IMR-90 (cell line): ENCODE data around the gene BDNF. TPM values are rescaled to one million over a fixed set of nuclear protein-coding genes. Genes with fewer than 3 reads are reported as not detected.

Experiments used
- ATAC-seq: fragments of 200-7000 bp; cut with Tn5 transposase; 2 replicates; pipeline ENCODE4 v1.9.1; 2020; ENCODE audit warnings: low read depth, mild to moderate bottlenecking, moderate library complexity
- BruUV-seq: library from RNA; stranded (reverse); fragments of 400-500 nt; replicated peaks from 2 replicates; lab custom pipeline; 2021; lab: Mats Ljungman, UMichigan
- CTCF ChIA-PET: fragments of 300-600 bp; formaldehyde crosslinking; extraction: SDS; loops from one replicate; lab custom pipeline; 2021; ENCODE audit warnings: antibody characterized with exemption; lab: Yijun Ruan, JAX
- POLR2A ChIA-PET: fragments of 300-600 bp; sonication (Branson Sonifier 250); formaldehyde crosslinking; loops from one replicate; lab custom pipeline; 2022; ENCODE audit warnings: antibody characterized with exemption; ENCODE audit not compliant: unreplicated experiment; lab: Charles Lee
- DNase-seq: peaks from one replicate; pipeline ENCODE4 v3.0.0; 2013
- H2AFZ ChIP-seq: replicated peaks from 2 replicates; pipeline ENCODE3; 2013; ENCODE audit warnings: low read length, mild to moderate bottlenecking; ENCODE audit not compliant: poor library complexity
- H2AK5ac ChIP-seq: 2 replicates; pipeline ENCODE4 v1.6.1; 2013; ENCODE audit warnings: low read depth, low read length, inconsistent platforms
- H2AK9ac ChIP-seq: replicated peaks from 2 replicates; pipeline ENCODE3; 2013; ENCODE audit warnings: mild to moderate bottlenecking, low read depth, low read length, moderate library complexity; ENCODE audit not compliant: poor library complexity
- H2BK120ac ChIP-seq: 2 replicates; pipeline ENCODE4 v1.6.1; 2013; ENCODE audit warnings: low read depth, low read length, inconsistent platforms
- H2BK15ac ChIP-seq: 3 replicates; pipeline ENCODE4 v1.6.1; 2013; ENCODE audit warnings: low read depth, low read length, inconsistent platforms
- H2BK20ac ChIP-seq: 2 replicates; pipeline ENCODE4 v1.6.1; 2013; ENCODE audit warnings: low read depth, mild to moderate bottlenecking, inconsistent platforms, low read length, moderate library complexity
- H2BK5ac ChIP-seq: 2 replicates; pipeline ENCODE4 v1.6.1; 2013; ENCODE audit warnings: mild to moderate bottlenecking, low read depth, low read length, inconsistent platforms; ENCODE audit not compliant: poor library complexity, severe bottlenecking
- H3K14ac ChIP-seq: replicated peaks from 2 replicates; pipeline ENCODE4 v1.6.1; 2013; ENCODE audit warnings: low read depth, low read length, inconsistent platforms
- H3K18ac ChIP-seq: 2 replicates; pipeline ENCODE4 v1.6.1; 2013; ENCODE audit warnings: low read depth, low read length, control low read depth
- H3K23ac ChIP-seq: 2 replicates; pipeline ENCODE4 v1.6.1; 2013; ENCODE audit warnings: low read depth, low read length, inconsistent platforms
- H3K27ac ChIP-seq: 2 replicates; pipeline ENCODE4 v1.5.1; 2013; ENCODE audit warnings: mild to moderate bottlenecking, control low read depth, low read length; ENCODE audit not compliant: insufficient read depth
- H3K27me3 ChIP-seq: 2 replicates; pipeline ENCODE4 v1.6.1; 2013; ENCODE audit warnings: low read length; ENCODE audit not compliant: control insufficient read depth, insufficient read depth
- H3K36me3 ChIP-seq: 2 replicates; pipeline ENCODE4 v1.6.1; 2013; ENCODE audit warnings: low read length, mixed read lengths; ENCODE audit not compliant: control insufficient read depth, insufficient read depth
- H3K4ac ChIP-seq: 2 replicates; pipeline ENCODE4 v1.6.1; 2013; ENCODE audit warnings: low read depth, low read length, inconsistent platforms
- H3K4me1 ChIP-seq: 2 replicates; pipeline ENCODE4 v1.6.1; 2013; ENCODE audit warnings: low read length, mixed read lengths; ENCODE audit not compliant: control insufficient read depth, insufficient read depth
- H3K4me2 ChIP-seq: 2 replicates; pipeline ENCODE4 v1.6.1; 2013; ENCODE audit warnings: low read depth, mild to moderate bottlenecking, control low read depth, low read length, moderate library complexity
- H3K4me3 ChIP-seq: 2 replicates; pipeline ENCODE4 v1.5.1; 2013; ENCODE audit warnings: low read depth, mild to moderate bottlenecking, control low read depth, low read length, moderate library complexity; ENCODE audit not compliant: insufficient read depth
- H3K56ac ChIP-seq: 2 replicates; pipeline ENCODE4 v1.6.1; 2013; ENCODE audit warnings: low read length, inconsistent platforms; ENCODE audit not compliant: insufficient read depth; ENCODE audit errors: extremely low read depth
- H3K79me1 ChIP-seq, 2 experiments: 2 replicates each; pipeline ENCODE4 v1.6.1; 2013; ENCODE audit warnings: low read length in 2 of 2, inconsistent platforms in 1 of 2, low read depth in 1 of 2
- H3K9ac ChIP-seq: 2 replicates; pipeline ENCODE4 v1.6.1; 2013; ENCODE audit warnings: low read depth, low read length, control low read depth
- H3K9me1 ChIP-seq: 2 replicates; pipeline ENCODE4 v1.6.1; 2013; ENCODE audit warnings: low read length, inconsistent platforms; ENCODE audit not compliant: insufficient read depth
- H3K9me3 ChIP-seq: 2 replicates; pipeline ENCODE4 v1.6.1; 2013; ENCODE audit warnings: low read length; ENCODE audit not compliant: control insufficient read depth, insufficient read depth
- H4K20me1 ChIP-seq: 2 replicates; pipeline ENCODE4 v1.6.1; 2013; ENCODE audit warnings: low read length, inconsistent platforms; ENCODE audit not compliant: insufficient read depth
- H4K5ac ChIP-seq: 2 replicates; pipeline ENCODE4 v1.6.1; 2013; ENCODE audit warnings: mild to moderate bottlenecking, low read depth, low read length, control low read depth
- H4K8ac ChIP-seq, 2 experiments: 2 replicates each; pipeline ENCODE4 v1.6.1; 2013; ENCODE audit warnings: low read depth in 2 of 2, low read length in 2 of 2, control low read depth in 1 of 2, inconsistent platforms in 1 of 2
- H4K91ac ChIP-seq: 2 replicates; pipeline ENCODE4 v1.6.1; 2013; ENCODE audit warnings: low read depth, low read length, inconsistent platforms; ENCODE audit not compliant: insufficient read depth
- BHLHE40 ChIP-seq: fragments of 150-350 bp; IDR thresholded peaks from 2 replicates; pipeline ENCODE4 v1.6.1; 2016; ENCODE audit warnings: mild to moderate bottlenecking, low read depth, low read length
- CEBPB ChIP-seq: IDR thresholded peaks from 2 replicates; pipeline ENCODE4 v1.6.1; 2012; ENCODE audit warnings: low read depth, low read length, improper control_type of control experiment
- CHD1 ChIP-seq: IDR thresholded peaks from 2 replicates; pipeline ENCODE4 v1.6.1; 2012; ENCODE audit warnings: low read depth, low read length, improper control_type of control experiment
- CTCF ChIP-seq: conservative IDR thresholded peaks from 2 replicates; pipeline ENCODE4 v1.5.1; 2012; ENCODE audit warnings: mild to moderate bottlenecking, low read depth, low read length, improper control_type of control experiment
- FOS ChIP-seq: fragments of 150-350 bp; IDR thresholded peaks from 2 replicates; pipeline ENCODE4 v1.6.1; 2016; ENCODE audit warnings: low read depth, low read length
- MAFK ChIP-seq: IDR thresholded peaks from 2 replicates; pipeline ENCODE4 v1.6.1; 2012; ENCODE audit warnings: low read depth, low read length, improper control_type of control experiment
- MAZ ChIP-seq: IDR thresholded peaks from 2 replicates; pipeline ENCODE4 v1.6.1; 2012; ENCODE audit warnings: low read depth, mild to moderate bottlenecking, low read length, improper control_type of control experiment, moderate library complexity, borderline replicate concordance
- MXI1 ChIP-seq: IDR thresholded peaks from 2 replicates; pipeline ENCODE4 v1.6.1; 2012; ENCODE audit warnings: low read depth, mild to moderate bottlenecking, low read length, moderate library complexity, borderline replicate concordance
- NFE2L2 ChIP-seq: fragments of 150-350 bp; IDR thresholded peaks from 2 replicates; pipeline ENCODE4 v1.6.1; 2016; ENCODE audit warnings: low read depth, mild to moderate bottlenecking, low read length
- POLR2A ChIP-seq: IDR thresholded peaks from 2 replicates; pipeline ENCODE4 v1.6.1; 2012; ENCODE audit warnings: mild to moderate bottlenecking, low read depth, low read length
- RAD21 ChIP-seq: IDR thresholded peaks from 2 replicates; pipeline ENCODE4 v1.6.1; 2012; ENCODE audit warnings: low read length, improper control_type of control experiment
- RCOR1 ChIP-seq: IDR thresholded peaks from 2 replicates; pipeline ENCODE4 v1.6.1; 2012; ENCODE audit warnings: mild to moderate bottlenecking, low read length, improper control_type of control experiment; ENCODE audit not compliant: insufficient replicate concordance
- RFX5 ChIP-seq: IDR thresholded peaks from 2 replicates; pipeline ENCODE4 v1.8.0; 2012; ENCODE audit warnings: low read depth, mild to moderate bottlenecking, low read length, moderate library complexity
- SMC3 ChIP-seq: fragments of 150-350 bp; IDR thresholded peaks from 2 replicates; pipeline ENCODE4 v1.6.1; 2016; ENCODE audit warnings: low read depth, mild to moderate bottlenecking, antibody characterized with exemption, low read length, moderate library complexity
- USF2 ChIP-seq: fragments of 150-350 bp; IDR thresholded peaks from 2 replicates; pipeline ENCODE4 v1.6.1; 2017; ENCODE audit warnings: mild to moderate bottlenecking, antibody characterized with exemption, low read length, low read depth
- WGBS, 2 experiments: methylation state at CpG; one replicate each; pipeline versions ENCODE4 v1.1.5 to v1.1.7; 2013; ENCODE audit warnings: missing lambda C conversion rate in 2 of 2; ENCODE audit not compliant: insufficient read length in 1 of 2; ENCODE audit errors: extremely low coverage in 2 of 2; 5-methylcytosine and 5-hydroxymethylcytosine counted together
- dilution Hi-C: fragments of 300-500 bp; cut with HindIII; formaldehyde crosslinking; loops from one replicate; pipeline ENCODE4 v1.14.3; 2018; ENCODE audit warnings: low sequenced_read_pairs; ENCODE audit not compliant: unreplicated experiment
- in situ Hi-C: fragments of 300-500 bp; cut with MboI; formaldehyde crosslinking; loops from 3 replicates; pipeline ENCODE4 v1.14.3; 2019; ENCODE audit warnings: low sequenced_read_pairs, inconsistent platforms, mixed read lengths
- intact Hi-C: fragments of 100-400 bp; cut with micrococcal nuclease; formaldehyde crosslinking; loops from 2 replicates; pipeline ENCODE4 v1.10.0; 2022
- polyA plus RNA-seq, 3 experiments: library from polyadenylated mRNA; depleted of rRNA; stranded (reverse); fragments of >200 nt; gene quantifications; 2 replicates each; pipeline ENCODE4 v1.2.3, GENCODE V29; 2012; ENCODE audit warnings: low replicate concordance in 1 of 3
- total RNA-seq: library from RNA; depleted of rRNA; stranded (reverse); fragments of >200 nt; gene quantifications from 2 replicates; pipeline ENCODE4 v1.2.3, GENCODE V29; 2012
- TF ChIP-seq, protein P1 (sequence below): fragments of 150-350 bp; IDR thresholded peaks from 2 replicates; pipeline ENCODE4 v1.6.1; 2016; ENCODE audit warnings: low read depth, mild to moderate bottlenecking, low read length, moderate library complexity, borderline replicate concordance

Gene BDNF
- total and polyA plus RNA-seq, 2 of the 4 experiments (the other 2 are of a cell fraction), result 94.8 to 152 TPM

DNA sequence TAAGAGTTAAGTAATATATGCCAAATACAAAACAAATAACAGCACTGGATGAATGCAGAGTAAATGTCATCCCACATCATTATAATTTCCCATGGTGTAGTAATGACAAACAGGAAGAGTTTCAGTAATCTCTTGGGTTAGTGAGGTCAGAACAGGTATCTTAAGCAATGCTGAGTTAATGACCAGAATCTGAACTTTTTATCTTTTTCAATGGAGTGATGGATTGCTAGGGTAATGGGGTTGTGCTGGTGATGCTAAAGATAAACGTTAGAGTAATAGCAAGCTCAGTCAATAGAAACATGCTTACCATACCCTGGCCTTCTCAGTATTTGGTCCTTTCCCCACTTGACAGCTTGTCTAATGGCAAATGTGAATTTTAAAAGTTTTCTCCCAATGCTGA is 11.5 kb upstream of the BDNF start:
- Histone ChIP-seq H3K4me1 (peaks cover 1% of the 10 kb centered on the region; the same call in 1 of the 2 replicates), H3K4me3 (no peak overlapping the region), H3K9me3 (no peaks in the 10 kb centered on the region), H3K56ac (no peak overlapping the region), H2AK9ac (no peak overlapping the region), H4K91ac (peak overlapping the region; percentile 24; the same call in 1 of the 2 replicates), H2BK5ac (no peak overlapping the region), H2AK5ac (no peak overlapping the region), H3K27me3 (no peaks in the 10 kb centered on the region), H3K9me1 (no peaks in the 10 kb centered on the region), H3K79me1 (peaks cover 0 to 6% of the 10 kb centered on the region in 2 experiments; a peak in 2 of 4 replicates), H3K4ac (peak overlapping the region; percentile 14; the same call in 1 of the 2 replicates), H4K8ac (peak overlapping the region in 1 of 2 experiments; percentile 5; a peak in 1 of 4 replicates), H2BK120ac (peak overlapping the region; percentile 20; the same call in 1 of the 2 replicates), H3K27ac (no peak overlapping the region), H2BK15ac (peak overlapping the region; percentile 18; the same call in 2 of the 3 replicates), H4K5ac (peak overlapping the region; percentile 38; the same call in 1 of the 2 replicates), H3K18ac (peak overlapping the region; percentile 57), H3K36me3 (no peaks in the 10 kb centered on the region), H3K23ac (no peak overlapping the region; the same call in 1 of the 2 replicates), H2BK20ac (no peak overlapping the region), H3K4me2 (no peak overlapping the region), H3K14ac (no peak overlapping the region; the same call in 1 of the 2 replicates), H3K9ac (no peak overlapping the region), H2AFZ (no peak overlapping the region), H4K20me1 (no peaks in the 10 kb centered on the region)
- no peak for DNase-seq
- no peak for TF ChIP-seq BHLHE40
- TF ChIP-seq NFE2L2, result no peak
- no peak for TF ChIP-seq RFX5
- no peak for TF ChIP-seq CEBPB
- TF ChIP-seq USF2, result no peak
- no peak for TF ChIP-seq RCOR1
- TF ChIP-seq CTCF, result no peak
- TF ChIP-seq MAZ, result no peak
- TF ChIP-seq FOS, result no peak
- TF ChIP-seq MAFK, result no peak
- TF ChIP-seq, protein P1, sequence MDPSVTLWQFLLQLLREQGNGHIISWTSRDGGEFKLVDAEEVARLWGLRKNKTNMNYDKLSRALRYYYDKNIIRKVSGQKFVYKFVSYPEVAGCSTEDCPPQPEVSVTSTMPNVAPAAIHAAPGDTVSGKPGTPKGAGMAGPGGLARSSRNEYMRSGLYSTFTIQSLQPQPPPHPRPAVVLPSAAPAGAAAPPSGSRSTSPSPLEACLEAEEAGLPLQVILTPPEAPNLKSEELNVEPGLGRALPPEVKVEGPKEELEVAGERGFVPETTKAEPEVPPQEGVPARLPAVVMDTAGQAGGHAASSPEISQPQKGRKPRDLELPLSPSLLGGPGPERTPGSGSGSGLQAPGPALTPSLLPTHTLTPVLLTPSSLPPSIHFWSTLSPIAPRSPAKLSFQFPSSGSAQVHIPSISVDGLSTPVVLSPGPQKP, result no peak
- TF ChIP-seq MXI1, result no peak
- no peak for TF ChIP-seq POLR2A
- no peak for TF ChIP-seq SMC3
- TF ChIP-seq RAD21, result no peak
- no peak for TF ChIP-seq CHD1
- ChIA-PET CTCF (no interaction called here), POLR2A (interaction anchor here (0.6 kb wide), 1 partner anchor 8 kb away, joined by 3 read pairs; no protein-coding TSS in a partner anchor)
- in situ Hi-C loops, result loop anchor here (10.0 to 25.0 kb wide), 4 partner anchors 223 to 1451 kb away; no protein-coding TSS in a partner anchor
- BruUV-seq, result no TSS peak
- ATAC-seq, result no peak
- intact Hi-C loops, result loop anchor here (10.0 kb wide), 1 partner anchor 593 kb away; no protein-coding TSS in a partner anchor
- WGBS, 2 experiments, result no CpG with 5 or more reads among the region's 1 CpG
- dilution Hi-C loops, result no loop called here
